H9 (cell line): ENCODE results near the gene GPLD1. TPM values are rescaled to one million over a fixed set of nuclear protein-coding genes. Genes with fewer than 3 reads are reported as not detected.

ENCODE experiments used
- DNase-seq: peaks from one replicate; pipeline ENCODE4 v3.0.0-alpha.2; 2017
- H2AFZ ChIP-seq: one replicate; pipeline ENCODE4 v1.6.1; 2013; ENCODE audit warnings: mild to moderate bottlenecking, low read length, control low read depth, moderate library complexity
- H2AK5ac ChIP-seq: 2 replicates; pipeline ENCODE4 v1.6.1; 2013; ENCODE audit warnings: low read length, control low read depth, mixed read lengths; ENCODE audit not compliant: insufficient read length
- H2BK120ac ChIP-seq: one replicate; pipeline ENCODE4 v1.6.1; 2013; ENCODE audit warnings: low read depth, mild to moderate bottlenecking, low read length, control low read depth, inconsistent platforms; ENCODE audit not compliant: poor library complexity, severe bottlenecking
- H2BK12ac ChIP-seq: 2 replicates; pipeline ENCODE4 v1.6.1; 2013; ENCODE audit warnings: low read length, control low read depth, mixed read lengths, low read depth; ENCODE audit not compliant: insufficient read length
- H2BK15ac ChIP-seq: 2 replicates; pipeline ENCODE4 v1.6.1; 2013; ENCODE audit warnings: low read depth, low read length, control low read depth
- H2BK20ac ChIP-seq: one replicate; pipeline ENCODE4 v1.6.1; 2013; ENCODE audit warnings: low read depth, mild to moderate bottlenecking, low read length, control low read depth, inconsistent platforms; ENCODE audit not compliant: poor library complexity, severe bottlenecking
- H2BK5ac ChIP-seq: 2 replicates; pipeline ENCODE4 v1.6.1; 2013; ENCODE audit warnings: low read length, control low read depth, mixed read lengths; ENCODE audit not compliant: insufficient read length
- H3K14ac ChIP-seq: 2 replicates; pipeline ENCODE4 v1.6.1; 2013; ENCODE audit warnings: low read length, control low read depth; ENCODE audit not compliant: insufficient read depth
- H3K18ac ChIP-seq: 2 replicates; pipeline ENCODE4 v1.6.1; 2013; ENCODE audit warnings: low read depth, mild to moderate bottlenecking, mixed read lengths, low read length, control low read depth; ENCODE audit not compliant: insufficient read length
- H3K23ac ChIP-seq: 2 replicates; pipeline ENCODE4 v1.6.1; 2013; ENCODE audit warnings: low read length, control low read depth, mixed read lengths, low read depth; ENCODE audit not compliant: insufficient read length
- H3K23me2 ChIP-seq: 2 replicates; pipeline ENCODE4 v1.6.1; 2013; ENCODE audit warnings: low read depth, mild to moderate bottlenecking, mixed read lengths, low read length, control low read depth; ENCODE audit not compliant: insufficient read length, poor library complexity, severe bottlenecking
- H3K27ac ChIP-seq: 2 replicates; pipeline ENCODE4 v1.5.1; 2013; ENCODE audit warnings: low read length, control low read depth, mixed read lengths, low read depth; ENCODE audit not compliant: insufficient read length
- H3K27me3 ChIP-seq: 2 replicates; pipeline ENCODE4 v1.6.1; 2013; ENCODE audit warnings: low read length, control low read depth, inconsistent platforms; ENCODE audit not compliant: insufficient read depth
- H3K4ac ChIP-seq: 2 replicates; pipeline ENCODE4 v1.6.1; 2013; ENCODE audit warnings: low read depth, mild to moderate bottlenecking, control low read depth, inconsistent platforms, low read length, moderate library complexity
- H3K4me1 ChIP-seq: 2 replicates; pipeline ENCODE4 v1.6.1; 2013; ENCODE audit warnings: low read length, control low read depth, inconsistent platforms; ENCODE audit not compliant: insufficient read depth
- H3K4me2 ChIP-seq: 2 replicates; pipeline ENCODE4 v1.6.1; 2013; ENCODE audit warnings: low read length, control low read depth, mixed read lengths; ENCODE audit not compliant: insufficient read length, insufficient read depth
- H3K56ac ChIP-seq: 2 replicates; pipeline ENCODE4 v1.6.1; 2013; ENCODE audit warnings: low read depth, mild to moderate bottlenecking, mixed read lengths, low read length, control low read depth; ENCODE audit not compliant: insufficient read length
- H3K79me1 ChIP-seq: 2 replicates; pipeline ENCODE4 v1.6.1; 2013; ENCODE audit warnings: low read depth, mild to moderate bottlenecking, moderate library complexity, low read length, control low read depth, inconsistent platforms; ENCODE audit not compliant: insufficient read depth, poor library complexity, severe bottlenecking
- H3K79me2 ChIP-seq: 2 replicates; pipeline ENCODE4 v1.6.1; 2013; ENCODE audit warnings: low read length, control low read depth, inconsistent platforms; ENCODE audit not compliant: insufficient read depth
- H3K9ac ChIP-seq: 2 replicates; pipeline ENCODE4 v1.6.1; 2013; ENCODE audit warnings: low read length, control low read depth, mixed read lengths; ENCODE audit not compliant: insufficient read length; ENCODE audit errors: extremely low read depth
- H3K9me3 ChIP-seq: one replicate; pipeline ENCODE4 v1.6.1; 2013; ENCODE audit warnings: low read depth, low read length, inconsistent platforms; ENCODE audit not compliant: control insufficient read depth
- H3T11ph ChIP-seq: one replicate; pipeline ENCODE4 v1.6.1; 2013; ENCODE audit warnings: mild to moderate bottlenecking, low read length, control low read depth, inconsistent platforms
- H4K20me1 ChIP-seq: one replicate; pipeline ENCODE4 v1.6.1; 2013; ENCODE audit not compliant: control insufficient read depth, insufficient read length, insufficient read depth
- H4K5ac ChIP-seq: 2 replicates; pipeline ENCODE4 v1.6.1; 2013; ENCODE audit warnings: low read depth, mild to moderate bottlenecking, mixed read lengths, low read length, control low read depth; ENCODE audit not compliant: insufficient read length
- H4K8ac ChIP-seq: replicated peaks from 2 replicates; pipeline ENCODE4 v1.6.1; 2013; ENCODE audit warnings: low read length, control low read depth, mixed read lengths, low read depth; ENCODE audit not compliant: insufficient read length
- H4K91ac ChIP-seq: 2 replicates; pipeline ENCODE4 v1.6.1; 2013; ENCODE audit warnings: low read depth, mild to moderate bottlenecking, moderate library complexity, mixed read lengths, low read length, control low read depth; ENCODE audit not compliant: insufficient read length
- H3K27ac Mint-ChIP-seq, 3 experiments: 2 replicates in 2 of 3; 3 replicates in 1 of 3; pipeline ENCODE4 v1.8.0; 2020 to 2021; ENCODE audit warnings: mixed read lengths in 3 of 3, mild to moderate bottlenecking in 1 of 3, moderate library complexity in 1 of 3
- H3K27me3 Mint-ChIP-seq: 2 replicates; pipeline ENCODE4 v1.8.0; 2021; ENCODE audit warnings: low read depth, mild to moderate bottlenecking, moderate library complexity, mixed read lengths
- H3K36me3 Mint-ChIP-seq, 3 experiments: 2 replicates in 2 of 3; 3 replicates in 1 of 3; pipeline ENCODE4 v1.8.0; 2020 to 2021; ENCODE audit warnings: low read depth in 3 of 3, mixed read lengths in 3 of 3; ENCODE audit not compliant: insufficient read depth in 1 of 3
- H3K4me1 Mint-ChIP-seq, 2 experiments: 2 replicates each; pipeline ENCODE4 v1.8.0; 2020; ENCODE audit warnings: mixed read lengths in 2 of 2
- H3K4me3 Mint-ChIP-seq, 2 experiments: 2 replicates in 1 of 2; 3 replicates in 1 of 2; pipeline ENCODE4 v1.8.0; 2020 to 2021; ENCODE audit warnings: mild to moderate bottlenecking in 2 of 2, mixed read lengths in 2 of 2, moderate library complexity in 1 of 2
- H3K9me3 Mint-ChIP-seq, 2 experiments: 2 replicates in 1 of 2; 3 replicates in 1 of 2; pipeline ENCODE4 v1.8.0; 2020; ENCODE audit warnings: mild to moderate bottlenecking in 2 of 2, mixed read lengths in 2 of 2, moderate library complexity in 1 of 2
- WGBS: extraction: QIAGEN DNeasy Blood & Tissue Kit; methylation state at CpG from one replicate; pipeline ENCODE4 v1.1.7; 2013; ENCODE audit warnings: missing lambda C conversion rate, low lambda C conversion rate, mixed read lengths; ENCODE audit not compliant: insufficient read length; ENCODE audit errors: extremely low coverage; 5-methylcytosine and 5-hydroxymethylcytosine counted together
- total RNA-seq: library from RNA; stranded (reverse); gene quantifications from 2 replicates; pipeline ENCODE4 v1.2.1, GENCODE V29; 2021
- TF ChIP-seq, protein P1 (sequence below): fragments of 200-600 bp; sonication (generic); conservative IDR thresholded peaks from 3 replicates; pipeline ENCODE4 v1.8.0; 2021; ENCODE audit warnings: antibody characterized with exemption, mild to moderate bottlenecking

GPLD1 gene
- total RNA-seq, 1 experiment from 2014 or later, result 8.0 TPM

GRCh38 chr6:24391756-24392405 lies 97.5 kb downstream of the GPLD1 start:
- no peak overlapping the region for H2BK20ac ChIP-seq

More at GRCh38 chr6:24391756-24392405, 97.5 kb downstream of the GPLD1 start:
- H2AK5ac ChIP-seq, result no peak overlapping the region
- Mint-ChIP-seq H3K4me3 (no peak overlapping the region), H3K36me3 (peaks cover 9 to 11% (median 9%) of the 10 kb centered on the region in 3 experiments; a peak in 6 of 7 replicates), H3K9me3 (peaks cover 10 to 11% of the 10 kb centered on the region in 2 experiments), H3K27me3 (no peaks in the 10 kb centered on the region), H3K4me1 (no peaks in the 10 kb centered on the region), H3K27ac (no peak overlapping the region)
- no peak overlapping the region for H3K27ac ChIP-seq
- H3T11ph ChIP-seq, result no peak overlapping the region
- no peak overlapping the region for H3K4me2 ChIP-seq
- no peak overlapping the region for H2AFZ ChIP-seq
- DNase-seq, result no peak
- H2BK12ac ChIP-seq, result no peak overlapping the region
- H3K4ac ChIP-seq, result no peak overlapping the region
- no peaks in the 10 kb centered on the region for H3K27me3 ChIP-seq
- no peak overlapping the region for H4K91ac ChIP-seq
- no peak overlapping the region for H3K18ac ChIP-seq
- no CpG with 5 or more reads among the region's 2 CpGs for WGBS
- H3K56ac ChIP-seq, result no peak overlapping the region
- H4K5ac ChIP-seq, result no peak overlapping the region
- no peak overlapping the region for H3K23ac ChIP-seq
- H3K79me1 ChIP-seq, result no peaks in the 10 kb centered on the region
- H3K14ac ChIP-seq, result no peak overlapping the region
- H3K9ac ChIP-seq, result no peak overlapping the region
- H3K9me3 ChIP-seq, result peaks cover 9% of the 10 kb centered on the region
- H4K20me1 ChIP-seq, result no peaks in the 10 kb centered on the region
- H4K8ac ChIP-seq, result no peak overlapping the region
- H3K79me2 ChIP-seq, result no peaks in the 10 kb centered on the region
- H2BK120ac ChIP-seq, result no peak overlapping the region
- no peak overlapping the region for H2BK5ac ChIP-seq
- H2BK15ac ChIP-seq, result no peak overlapping the region
- TF ChIP-seq, protein P1, sequence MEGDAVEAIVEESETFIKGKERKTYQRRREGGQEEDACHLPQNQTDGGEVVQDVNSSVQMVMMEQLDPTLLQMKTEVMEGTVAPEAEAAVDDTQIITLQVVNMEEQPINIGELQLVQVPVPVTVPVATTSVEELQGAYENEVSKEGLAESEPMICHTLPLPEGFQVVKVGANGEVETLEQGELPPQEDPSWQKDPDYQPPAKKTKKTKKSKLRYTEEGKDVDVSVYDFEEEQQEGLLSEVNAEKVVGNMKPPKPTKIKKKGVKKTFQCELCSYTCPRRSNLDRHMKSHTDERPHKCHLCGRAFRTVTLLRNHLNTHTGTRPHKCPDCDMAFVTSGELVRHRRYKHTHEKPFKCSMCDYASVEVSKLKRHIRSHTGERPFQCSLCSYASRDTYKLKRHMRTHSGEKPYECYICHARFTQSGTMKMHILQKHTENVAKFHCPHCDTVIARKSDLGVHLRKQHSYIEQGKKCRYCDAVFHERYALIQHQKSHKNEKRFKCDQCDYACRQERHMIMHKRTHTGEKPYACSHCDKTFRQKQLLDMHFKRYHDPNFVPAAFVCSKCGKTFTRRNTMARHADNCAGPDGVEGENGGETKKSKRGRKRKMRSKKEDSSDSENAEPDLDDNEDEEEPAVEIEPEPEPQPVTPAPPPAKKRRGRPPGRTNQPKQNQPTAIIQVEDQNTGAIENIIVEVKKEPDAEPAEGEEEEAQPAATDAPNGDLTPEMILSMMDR, result no peak
- H3K23me2 ChIP-seq, result no peaks in the 10 kb centered on the region
- H3K4me1 ChIP-seq, result no peaks in the 10 kb centered on the region
